ENCODE results near the gene SMARCA1.
"Not testable (repeated sequence)": the region's sequence is repeated elsewhere in the genome, so short reads cannot be mapped to it uniquely, and the experiment has no call there.

SMARCA1 gene

DNA sequence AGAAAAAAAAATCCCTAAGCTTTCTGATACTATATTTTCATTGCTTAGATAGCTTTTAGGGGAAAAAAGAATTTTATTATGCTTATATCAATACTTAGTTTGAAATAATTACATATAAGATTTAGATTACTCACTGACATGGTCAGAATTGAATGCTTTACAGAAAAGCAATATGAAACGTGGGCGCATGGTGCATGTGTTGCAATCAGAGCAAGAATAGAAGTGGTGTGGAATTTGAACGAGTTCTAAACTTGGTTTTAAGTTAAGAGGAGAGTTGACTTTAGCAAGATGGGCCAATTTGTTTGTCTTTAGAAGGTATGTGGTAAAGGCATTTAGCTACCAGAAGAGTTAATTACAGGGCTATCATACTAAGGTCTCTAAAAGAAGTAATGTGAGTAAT lies 38.2 kb upstream of the SMARCA1 start:
- H3K4me3 ChIP-seq (ENCODE audit: low read depth, low read length), result no peak overlapping the region
- no peak overlapping the region for H3K27ac ChIP-seq
- H3K36me3 ChIP-seq (replicated peaks), result peaks cover 4% of the 10 kb centered on the region
- H3K27me3 ChIP-seq (replicated peaks), result no peaks in the 10 kb centered on the region
- in situ Hi-C loops (cut with HindIII; ENCODE audit: low pct_ligation_motif_present, low sequenced_read_pairs), result no loop called here
- DNase-seq, result no peak
- TF ChIP-seq, protein P1, sequence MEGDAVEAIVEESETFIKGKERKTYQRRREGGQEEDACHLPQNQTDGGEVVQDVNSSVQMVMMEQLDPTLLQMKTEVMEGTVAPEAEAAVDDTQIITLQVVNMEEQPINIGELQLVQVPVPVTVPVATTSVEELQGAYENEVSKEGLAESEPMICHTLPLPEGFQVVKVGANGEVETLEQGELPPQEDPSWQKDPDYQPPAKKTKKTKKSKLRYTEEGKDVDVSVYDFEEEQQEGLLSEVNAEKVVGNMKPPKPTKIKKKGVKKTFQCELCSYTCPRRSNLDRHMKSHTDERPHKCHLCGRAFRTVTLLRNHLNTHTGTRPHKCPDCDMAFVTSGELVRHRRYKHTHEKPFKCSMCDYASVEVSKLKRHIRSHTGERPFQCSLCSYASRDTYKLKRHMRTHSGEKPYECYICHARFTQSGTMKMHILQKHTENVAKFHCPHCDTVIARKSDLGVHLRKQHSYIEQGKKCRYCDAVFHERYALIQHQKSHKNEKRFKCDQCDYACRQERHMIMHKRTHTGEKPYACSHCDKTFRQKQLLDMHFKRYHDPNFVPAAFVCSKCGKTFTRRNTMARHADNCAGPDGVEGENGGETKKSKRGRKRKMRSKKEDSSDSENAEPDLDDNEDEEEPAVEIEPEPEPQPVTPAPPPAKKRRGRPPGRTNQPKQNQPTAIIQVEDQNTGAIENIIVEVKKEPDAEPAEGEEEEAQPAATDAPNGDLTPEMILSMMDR (IDR thresholded peaks at IDR 0.05; ENCODE audit: low read depth, low read length, missing control alignments), result no peak

DNA sequence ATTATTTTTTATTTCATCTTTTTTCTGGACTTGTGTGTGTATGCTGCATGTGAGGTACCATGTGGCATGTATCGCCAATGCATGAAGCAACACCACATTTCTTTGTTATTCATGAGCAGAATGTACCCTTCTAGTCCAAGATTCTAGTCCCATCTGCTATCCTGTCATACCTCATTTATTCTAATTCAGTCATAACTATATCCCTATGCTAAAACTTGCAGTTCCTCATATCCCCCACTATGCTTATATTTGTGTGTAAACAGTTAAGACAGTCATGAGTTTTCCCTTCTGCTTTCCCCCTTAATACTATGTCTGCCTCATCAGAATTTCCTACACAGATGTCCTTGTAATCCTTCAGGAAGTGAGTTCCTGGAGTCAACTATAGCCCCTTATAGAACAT lies 36.5 kb upstream of the SMARCA1 start:
- TF ChIP-seq, protein P1 (IDR thresholded peaks at IDR 0.05; ENCODE audit: low read depth, low read length, missing control alignments), result no peak
- Histone ChIP-seq H3K27me3 (replicated peaks) (no peaks in the 10 kb centered on the region), H3K4me3 (ENCODE audit: low read depth, low read length) (no peak overlapping the region), H3K27ac (no peak overlapping the region), H3K36me3 (replicated peaks) (peaks cover 4% of the 10 kb centered on the region)
- in situ Hi-C loops (cut with HindIII; ENCODE audit: low pct_ligation_motif_present, low sequenced_read_pairs), result no loop called here
- no peak for DNase-seq

DNA sequence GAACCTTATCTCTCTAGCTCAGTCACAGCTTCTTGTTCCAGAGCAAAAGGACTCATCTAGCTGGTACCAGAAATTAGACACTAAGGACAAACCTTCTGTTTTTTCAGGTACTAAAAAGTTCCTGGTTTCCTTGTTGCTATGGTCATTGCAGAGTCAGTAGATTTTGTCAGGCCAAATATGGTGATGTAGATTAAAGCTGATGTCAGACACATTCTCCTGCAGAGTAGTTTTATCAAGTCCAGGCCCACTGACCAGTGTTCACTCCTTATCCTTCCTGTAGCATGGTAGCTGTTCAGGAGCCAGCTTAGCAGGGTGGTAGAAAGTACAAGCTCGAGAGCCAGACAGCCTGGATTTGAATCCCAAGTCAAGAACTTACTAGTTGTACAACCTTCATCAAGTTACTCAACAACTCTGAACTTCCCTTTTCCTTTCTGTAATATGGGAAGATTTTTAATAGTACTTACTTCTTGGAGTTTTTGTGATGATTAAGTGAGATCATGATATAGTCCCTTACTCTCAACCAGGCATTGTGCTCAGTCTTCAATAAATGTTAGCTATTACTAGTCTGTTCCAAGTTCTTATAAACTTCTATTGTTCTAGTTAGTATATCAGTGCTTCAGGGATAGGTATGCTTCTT lies 34.7 kb upstream of the SMARCA1 start:
- in situ Hi-C loops (cut with HindIII; ENCODE audit: low pct_ligation_motif_present, low sequenced_read_pairs), result no loop called here
- Histone ChIP-seq H3K4me3 (ENCODE audit: low read depth, low read length) (no peak overlapping the region), H3K27me3 (replicated peaks) (no peaks in the 10 kb centered on the region), H3K27ac (no peak overlapping the region), H3K36me3 (replicated peaks) (peaks cover 4% of the 10 kb centered on the region)
- TF ChIP-seq, protein P1 (IDR thresholded peaks at IDR 0.05; ENCODE audit: low read depth, low read length, missing control alignments), result no peak
- peak; percentile 7 for DNase-seq

DNA sequence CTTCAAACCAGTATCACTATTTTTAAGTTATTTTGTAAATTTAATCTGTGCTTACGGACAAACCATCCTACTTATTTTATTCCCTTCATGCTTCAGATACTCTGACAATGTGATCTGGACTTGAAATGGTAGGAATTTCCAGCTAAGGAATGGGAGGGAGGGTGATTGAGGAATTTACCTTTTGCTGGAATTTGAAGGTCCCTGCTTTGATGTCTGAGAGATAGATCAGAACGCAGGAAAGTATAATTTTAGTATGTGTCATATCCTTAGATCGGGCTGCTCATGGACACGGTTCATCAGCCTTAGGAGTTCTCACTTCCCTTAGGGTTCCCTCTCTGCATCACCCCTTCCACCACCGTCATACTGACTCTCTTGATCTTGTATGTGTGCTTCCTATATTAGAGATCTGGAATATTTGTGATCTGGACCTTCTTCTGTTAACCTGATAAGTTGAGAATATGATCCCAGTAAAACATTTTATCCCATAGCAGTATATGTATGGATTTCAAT lies 33.6 kb upstream of the SMARCA1 start:
- Histone ChIP-seq H3K36me3 (replicated peaks) (peaks cover 4% of the 10 kb centered on the region), H3K27ac (no peak overlapping the region), H3K27me3 (replicated peaks) (no peaks in the 10 kb centered on the region), H3K4me3 (ENCODE audit: low read depth, low read length) (no peak overlapping the region)
- TF ChIP-seq, protein P1 (IDR thresholded peaks at IDR 0.05; ENCODE audit: low read depth, low read length, missing control alignments), result no peak
- DNase-seq, result no peak
- in situ Hi-C loops (cut with HindIII; ENCODE audit: low pct_ligation_motif_present, low sequenced_read_pairs), result no loop called here

DNA sequence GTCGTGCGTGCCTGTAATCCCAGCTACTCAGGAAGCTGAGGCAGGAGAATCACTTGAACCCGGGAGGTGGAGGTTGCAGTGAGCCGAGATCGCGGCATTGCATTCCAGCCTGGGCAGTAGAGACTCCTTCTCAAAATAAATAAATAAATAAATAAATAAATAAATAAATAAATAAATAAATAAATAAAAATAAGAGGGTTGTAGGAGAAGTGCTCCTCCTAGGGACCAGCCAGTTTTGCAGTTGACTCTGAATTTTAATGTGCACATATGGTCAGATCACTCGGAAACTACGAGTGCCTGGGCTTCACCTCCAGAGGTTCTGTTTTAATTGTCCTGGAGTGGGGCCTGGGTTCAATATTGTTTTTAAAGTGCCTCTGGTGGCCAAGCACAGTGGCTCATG lies 31.5 kb upstream of the SMARCA1 start:
- H3K4me3 ChIP-seq (ENCODE audit: low read depth, low read length); H3K27me3 ChIP-seq (replicated peaks); H3K36me3 ChIP-seq (replicated peaks); in situ Hi-C loops (cut with HindIII; ENCODE audit: low pct_ligation_motif_present, low sequenced_read_pairs); H3K27ac ChIP-seq; DNase-seq: not testable (repeated sequence)
- TF ChIP-seq, protein P1 (IDR thresholded peaks at IDR 0.05; ENCODE audit: low read depth, low read length, missing control alignments), result peak; percentile 3

Measured in brain microvascular endothelial cell (primary cell).